22Rv1 (cell line): ENCODE data around the gene DCT.

Source experiments
- ZFX ChIP-seq: fragments of 450-650 bp; IDR thresholded peaks from 2 replicates; pipeline ENCODE4 v1.6.1; 2017; ENCODE audit warnings: antibody characterized with exemption, borderline replicate concordance
- TF ChIP-seq, protein P1 (sequence below): fragments of 450-650 bp; IDR thresholded peaks from 2 replicates; pipeline ENCODE4 v1.5.1; 2017; ENCODE audit warnings: mild to moderate bottlenecking

DNA sequence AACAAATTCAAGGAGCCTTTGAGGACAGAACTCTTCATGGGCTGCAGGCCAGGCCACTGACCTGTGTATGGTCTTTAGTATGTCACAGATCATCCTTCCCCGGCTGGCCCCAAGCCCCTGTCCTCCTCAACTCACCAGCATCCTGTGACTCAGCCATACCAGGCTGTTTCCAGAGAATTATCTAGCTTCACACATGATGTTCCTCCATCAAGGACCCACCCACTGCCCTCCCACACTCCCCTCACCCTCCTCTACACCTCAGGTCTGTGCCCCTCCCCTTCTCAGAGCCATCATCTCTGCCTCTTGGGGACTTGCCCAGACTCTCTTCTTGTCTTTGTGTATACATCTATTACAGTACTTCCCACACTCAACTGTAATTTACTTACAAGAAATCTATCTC is 14.7 kb downstream of the DCT start:
- TF ChIP-seq, protein P1, sequence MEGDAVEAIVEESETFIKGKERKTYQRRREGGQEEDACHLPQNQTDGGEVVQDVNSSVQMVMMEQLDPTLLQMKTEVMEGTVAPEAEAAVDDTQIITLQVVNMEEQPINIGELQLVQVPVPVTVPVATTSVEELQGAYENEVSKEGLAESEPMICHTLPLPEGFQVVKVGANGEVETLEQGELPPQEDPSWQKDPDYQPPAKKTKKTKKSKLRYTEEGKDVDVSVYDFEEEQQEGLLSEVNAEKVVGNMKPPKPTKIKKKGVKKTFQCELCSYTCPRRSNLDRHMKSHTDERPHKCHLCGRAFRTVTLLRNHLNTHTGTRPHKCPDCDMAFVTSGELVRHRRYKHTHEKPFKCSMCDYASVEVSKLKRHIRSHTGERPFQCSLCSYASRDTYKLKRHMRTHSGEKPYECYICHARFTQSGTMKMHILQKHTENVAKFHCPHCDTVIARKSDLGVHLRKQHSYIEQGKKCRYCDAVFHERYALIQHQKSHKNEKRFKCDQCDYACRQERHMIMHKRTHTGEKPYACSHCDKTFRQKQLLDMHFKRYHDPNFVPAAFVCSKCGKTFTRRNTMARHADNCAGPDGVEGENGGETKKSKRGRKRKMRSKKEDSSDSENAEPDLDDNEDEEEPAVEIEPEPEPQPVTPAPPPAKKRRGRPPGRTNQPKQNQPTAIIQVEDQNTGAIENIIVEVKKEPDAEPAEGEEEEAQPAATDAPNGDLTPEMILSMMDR, result no peak
- TF ChIP-seq ZFX, result no peak
